ENCODE data around the gene SDCCAG8.

Gene SDCCAG8

DNA sequence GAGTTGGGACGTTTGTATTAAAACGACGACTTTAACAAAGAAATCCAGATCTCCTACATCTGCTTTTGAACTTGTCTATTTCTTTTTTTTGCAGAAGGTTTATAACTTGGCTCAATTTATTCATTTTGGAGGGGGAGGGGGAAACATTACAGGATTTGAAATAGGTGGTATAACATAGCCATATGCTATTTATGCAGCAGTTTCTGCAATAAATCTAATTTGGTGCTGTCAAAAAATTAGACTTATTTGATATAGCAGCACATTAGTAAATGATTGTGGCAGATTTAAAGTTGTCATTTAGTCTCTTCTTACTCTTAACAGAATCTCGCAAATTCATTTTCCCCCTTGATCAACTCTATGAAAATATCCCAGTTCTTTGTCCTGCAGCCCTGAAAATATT lies 138.2 kb downstream of the SDCCAG8 start:
- in situ Hi-C loops (cut with HindIII; ENCODE audit: low pct_unique_long_range_greater_than_20kb, low sequenced_read_pairs), result no loop called here

DNA sequence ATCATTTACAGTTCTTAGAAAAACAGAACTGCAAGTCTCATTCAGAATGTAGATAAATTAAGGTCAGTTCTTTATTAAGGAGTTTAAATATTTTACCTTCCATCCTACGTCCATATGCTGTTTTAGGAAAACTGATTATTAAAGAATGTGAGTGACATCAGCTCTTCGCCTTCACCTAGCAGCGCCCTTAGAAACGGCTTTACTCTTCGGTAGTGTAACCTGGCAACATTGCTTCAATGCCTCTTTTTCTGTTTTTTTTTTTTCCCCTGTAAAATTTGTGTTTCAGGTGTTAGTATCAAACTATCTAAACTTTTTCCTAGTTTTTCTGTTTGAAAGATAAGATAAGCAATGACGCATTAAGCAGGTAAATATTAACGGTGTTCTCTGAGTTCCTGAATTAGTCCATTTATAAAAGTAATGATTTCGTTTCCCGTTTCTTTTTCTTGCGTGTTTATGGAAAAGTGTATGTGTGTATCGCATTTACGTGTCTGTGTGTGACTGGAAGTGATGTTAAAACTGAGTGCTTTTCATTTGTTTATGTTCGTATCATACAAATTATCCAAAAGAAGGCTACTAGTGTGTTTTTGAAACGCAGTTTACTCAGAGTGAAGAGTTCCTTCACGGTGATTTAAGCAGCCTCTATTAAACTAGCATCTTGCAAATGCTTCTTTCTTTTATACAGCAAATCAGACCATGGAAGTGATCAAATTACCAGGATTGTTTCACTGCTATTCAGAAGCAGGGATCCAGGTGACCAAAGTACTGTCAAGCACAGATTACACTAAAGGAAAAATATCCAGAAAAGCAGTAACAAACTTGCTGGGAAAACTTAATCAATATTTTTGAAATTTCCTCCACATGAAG lies 139.0 kb downstream of the SDCCAG8 start:
- in situ Hi-C loops (cut with HindIII; ENCODE audit: low pct_unique_long_range_greater_than_20kb, low sequenced_read_pairs), result no loop called here
- DNase-seq (ENCODE audit: low read depth in 1 of 2, low spot score in 1 of 2), result no peak
- TF ChIP-seq JUND (IDR thresholded peaks at IDR 0.05; ENCODE audit: low read depth), result no peak

More for the DNA sequence above, 138.2 kb downstream of the SDCCAG8 start:
- no peak for TF ChIP-seq JUND (IDR thresholded peaks at IDR 0.05; ENCODE audit: low read depth)
- no peak for DNase-seq (ENCODE audit: low read depth in 1 of 2, low spot score in 1 of 2)

- in situ Hi-C loops (cut with HindIII; ENCODE audit: low pct_unique_long_range_greater_than_20kb, low sequenced_read_pairs), result no loop called here
- DNase-seq (ENCODE audit: low read depth in 1 of 2, low spot score in 1 of 2), result no peak
- no peak for TF ChIP-seq JUND (IDR thresholded peaks at IDR 0.05; ENCODE audit: low read depth)
Measured at GRCh38 chr1:243396424-243396823, 140.6 kb downstream of the SDCCAG8 start.

- in situ Hi-C loops (cut with HindIII; ENCODE audit: low pct_unique_long_range_greater_than_20kb, low sequenced_read_pairs), result no loop called here
- DNase-seq (ENCODE audit: low read depth in 1 of 2, low spot score in 1 of 2), result no peak
- TF ChIP-seq JUND (IDR thresholded peaks at IDR 0.05; ENCODE audit: low read depth), result no peak
Measured at GRCh38 chr1:243396876-243397275, 141.0 kb downstream of the SDCCAG8 start.

GRCh38 chr1:243397613-243398321 lies 141.9 kb downstream of the SDCCAG8 start:
- TF ChIP-seq JUND (IDR thresholded peaks at IDR 0.05; ENCODE audit: low read depth), result no peak
- in situ Hi-C loops (cut with HindIII; ENCODE audit: low pct_unique_long_range_greater_than_20kb, low sequenced_read_pairs), result no loop called here
- no peak for DNase-seq (ENCODE audit: low read depth in 1 of 2, low spot score in 1 of 2)

GRCh38 chr1:243399561-243400155 lies 143.8 kb downstream of the SDCCAG8 start:
- no peak for DNase-seq (ENCODE audit: low read depth in 1 of 2, low spot score in 1 of 2)
- no peak for TF ChIP-seq JUND (IDR thresholded peaks at IDR 0.05; ENCODE audit: low read depth)
- in situ Hi-C loops (cut with HindIII; ENCODE audit: low pct_unique_long_range_greater_than_20kb, low sequenced_read_pairs), result no loop called here

DNA sequence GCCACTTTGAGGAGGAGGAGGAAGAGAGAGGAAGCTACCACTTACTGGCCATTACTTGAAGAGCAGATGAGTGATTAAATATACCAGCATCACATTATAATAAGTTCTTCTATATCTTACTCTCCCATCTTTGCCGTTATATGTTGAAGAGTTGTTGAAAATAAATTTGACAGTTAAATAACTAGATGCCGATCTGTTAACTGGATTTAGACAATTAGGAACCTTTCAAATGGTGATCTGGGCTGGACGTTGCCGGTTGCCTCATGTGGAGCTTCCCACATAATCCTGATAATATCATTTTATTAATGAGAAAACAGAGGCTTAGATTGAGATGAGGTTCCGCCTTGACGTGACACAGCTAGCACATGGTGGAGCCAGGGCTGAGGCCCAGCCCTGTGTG lies 147.0 kb downstream of the SDCCAG8 start:
- in situ Hi-C loops (cut with HindIII; ENCODE audit: low pct_unique_long_range_greater_than_20kb, low sequenced_read_pairs), result no loop called here
- no peak for TF ChIP-seq JUND (IDR thresholded peaks at IDR 0.05; ENCODE audit: low read depth)
- no peak for DNase-seq (ENCODE audit: low read depth in 1 of 2, low spot score in 1 of 2)

GRCh38 chr1:243406424-243406823 lies 150.6 kb downstream of the SDCCAG8 start:
- DNase-seq (ENCODE audit: low read depth in 1 of 2, low spot score in 1 of 2), result no peak
- TF ChIP-seq JUND (IDR thresholded peaks at IDR 0.05; ENCODE audit: low read depth), result no peak
- in situ Hi-C loops (cut with HindIII; ENCODE audit: low pct_unique_long_range_greater_than_20kb, low sequenced_read_pairs), result no loop called here

DNA sequence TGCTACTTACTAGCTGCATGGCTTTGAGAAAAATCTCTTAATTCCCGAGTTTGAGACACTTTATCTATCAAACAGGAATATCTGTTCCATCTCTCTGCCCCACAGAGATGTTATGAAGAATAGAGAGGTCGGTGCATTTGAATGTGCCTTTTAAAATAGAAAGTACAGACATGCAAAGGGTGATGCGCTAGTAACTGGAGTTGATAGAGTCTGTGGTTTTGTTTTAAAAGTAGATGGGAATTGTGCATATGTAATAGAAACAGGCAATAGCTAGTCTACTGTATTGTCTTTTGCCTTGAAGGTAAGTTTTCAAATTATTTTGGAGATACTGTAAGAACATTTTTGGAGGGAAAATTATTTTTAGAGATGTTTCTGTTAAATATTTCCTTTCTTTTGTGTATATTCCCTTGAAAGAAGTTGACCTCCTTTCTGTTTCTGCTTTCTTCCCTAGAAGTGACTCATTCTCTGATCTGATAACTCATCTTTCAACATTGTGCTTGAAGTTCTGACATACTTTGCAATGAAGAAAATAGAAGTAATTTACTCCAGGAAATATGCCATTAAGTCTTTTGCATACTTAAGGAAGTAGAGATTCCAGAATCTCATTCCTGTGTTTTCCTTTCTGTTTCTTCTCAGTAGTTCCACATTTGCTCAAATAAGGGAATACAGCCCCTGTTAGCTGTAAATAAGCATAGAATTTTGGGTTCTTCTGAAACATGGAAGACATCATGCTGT lies 151.6 kb downstream of the SDCCAG8 start:
- DNase-seq (ENCODE audit: low read depth in 1 of 2, low spot score in 1 of 2), result no peak
- TF ChIP-seq JUND (IDR thresholded peaks at IDR 0.05; ENCODE audit: low read depth), result no peak

GRCh38 chr1:243408479-243408878 lies 152.6 kb downstream of the SDCCAG8 start:
- no peak for TF ChIP-seq JUND (IDR thresholded peaks at IDR 0.05; ENCODE audit: low read depth)
- in situ Hi-C loops (cut with HindIII; ENCODE audit: low pct_unique_long_range_greater_than_20kb, low sequenced_read_pairs), result no loop called here
- DNase-seq (ENCODE audit: low read depth in 1 of 2, low spot score in 1 of 2), result no peak

More for the DNA sequence above, 151.6 kb downstream of the SDCCAG8 start:
- in situ Hi-C loops (cut with HindIII; ENCODE audit: low pct_unique_long_range_greater_than_20kb, low sequenced_read_pairs), result no loop called here

DNA sequence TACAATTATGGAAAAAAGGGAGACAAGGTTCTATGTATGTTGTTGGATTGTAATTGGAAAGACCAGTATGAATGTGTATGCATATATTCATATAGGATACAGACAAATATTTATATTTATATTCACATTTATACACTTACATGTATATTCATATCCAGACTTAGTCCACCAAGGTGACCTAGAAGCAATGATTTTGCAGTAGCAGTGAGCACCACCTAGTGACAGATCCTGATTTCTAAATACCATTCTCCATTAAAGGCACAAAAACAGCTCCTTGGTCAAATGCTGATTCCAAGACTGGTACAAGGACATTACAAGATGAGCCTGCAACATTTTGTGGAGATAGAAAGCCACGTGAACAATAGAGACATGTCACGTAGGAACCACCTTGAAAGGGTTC lies 153.4 kb downstream of the SDCCAG8 start:
- no peak for TF ChIP-seq JUND (IDR thresholded peaks at IDR 0.05; ENCODE audit: low read depth)
- in situ Hi-C loops (cut with HindIII; ENCODE audit: low pct_unique_long_range_greater_than_20kb, low sequenced_read_pairs), result no loop called here
- DNase-seq (ENCODE audit: low read depth in 1 of 2, low spot score in 1 of 2), result peak in 1 of 2 experiments; percentile 15

GRCh38 chr1:243411472-243411871 lies 155.6 kb downstream of the SDCCAG8 start:
- TF ChIP-seq JUND (IDR thresholded peaks at IDR 0.05; ENCODE audit: low read depth), result no peak
- in situ Hi-C loops (cut with HindIII; ENCODE audit: low pct_unique_long_range_greater_than_20kb, low sequenced_read_pairs), result no loop called here
- DNase-seq (ENCODE audit: low read depth in 1 of 2, low spot score in 1 of 2), result no peak
